Measurements from ENCODE around the gene DNAJB11.
"Not testable (repeated sequence)": the region's sequence is repeated elsewhere in the genome, so short reads cannot be mapped to it uniquely, and the experiment has no call there.

DNAJB11 gene

DNA sequence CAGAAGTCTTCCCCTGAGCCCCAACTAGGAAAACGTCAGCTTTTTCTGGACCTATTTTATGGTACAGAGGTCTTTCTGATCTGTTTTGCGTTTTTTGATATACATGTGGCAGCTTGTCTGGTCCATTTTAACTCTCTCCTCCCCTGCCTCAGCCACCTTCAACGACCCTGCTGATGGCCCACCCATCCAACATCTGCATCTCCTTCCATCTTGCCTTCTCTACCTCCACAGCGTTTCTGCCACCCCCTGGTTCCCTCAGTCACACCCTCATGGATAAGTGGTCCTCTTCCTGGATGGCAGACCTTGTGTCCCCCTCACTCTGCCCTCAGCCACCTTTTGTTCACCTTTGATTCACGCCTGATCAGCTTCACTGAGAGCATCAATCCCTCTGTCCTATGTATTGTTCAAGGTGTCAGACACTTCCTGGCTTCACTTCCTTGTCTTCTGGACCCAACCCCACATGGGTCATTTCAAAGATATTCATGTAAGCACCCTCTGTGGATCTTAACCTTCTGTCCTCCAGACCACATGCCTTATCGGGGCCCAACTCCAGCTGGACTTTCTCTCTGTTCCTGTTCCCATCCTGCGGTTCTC, 55.8 kb downstream of the DNAJB11 start:
- TF ChIP-seq, protein P1, sequence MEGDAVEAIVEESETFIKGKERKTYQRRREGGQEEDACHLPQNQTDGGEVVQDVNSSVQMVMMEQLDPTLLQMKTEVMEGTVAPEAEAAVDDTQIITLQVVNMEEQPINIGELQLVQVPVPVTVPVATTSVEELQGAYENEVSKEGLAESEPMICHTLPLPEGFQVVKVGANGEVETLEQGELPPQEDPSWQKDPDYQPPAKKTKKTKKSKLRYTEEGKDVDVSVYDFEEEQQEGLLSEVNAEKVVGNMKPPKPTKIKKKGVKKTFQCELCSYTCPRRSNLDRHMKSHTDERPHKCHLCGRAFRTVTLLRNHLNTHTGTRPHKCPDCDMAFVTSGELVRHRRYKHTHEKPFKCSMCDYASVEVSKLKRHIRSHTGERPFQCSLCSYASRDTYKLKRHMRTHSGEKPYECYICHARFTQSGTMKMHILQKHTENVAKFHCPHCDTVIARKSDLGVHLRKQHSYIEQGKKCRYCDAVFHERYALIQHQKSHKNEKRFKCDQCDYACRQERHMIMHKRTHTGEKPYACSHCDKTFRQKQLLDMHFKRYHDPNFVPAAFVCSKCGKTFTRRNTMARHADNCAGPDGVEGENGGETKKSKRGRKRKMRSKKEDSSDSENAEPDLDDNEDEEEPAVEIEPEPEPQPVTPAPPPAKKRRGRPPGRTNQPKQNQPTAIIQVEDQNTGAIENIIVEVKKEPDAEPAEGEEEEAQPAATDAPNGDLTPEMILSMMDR (IDR thresholded peaks at IDR 0.05; ENCODE audit: low read depth, low read length): no peak
- in situ Hi-C loops (cut with HindIII; ENCODE audit: low sequenced_read_pairs): no loop called here
- no peak for DNase-seq (ENCODE audit: low read depth, low spot score)
- no peak overlapping the region for H3K4me3 ChIP-seq (ENCODE audit: low read depth, low read length)

DNA sequence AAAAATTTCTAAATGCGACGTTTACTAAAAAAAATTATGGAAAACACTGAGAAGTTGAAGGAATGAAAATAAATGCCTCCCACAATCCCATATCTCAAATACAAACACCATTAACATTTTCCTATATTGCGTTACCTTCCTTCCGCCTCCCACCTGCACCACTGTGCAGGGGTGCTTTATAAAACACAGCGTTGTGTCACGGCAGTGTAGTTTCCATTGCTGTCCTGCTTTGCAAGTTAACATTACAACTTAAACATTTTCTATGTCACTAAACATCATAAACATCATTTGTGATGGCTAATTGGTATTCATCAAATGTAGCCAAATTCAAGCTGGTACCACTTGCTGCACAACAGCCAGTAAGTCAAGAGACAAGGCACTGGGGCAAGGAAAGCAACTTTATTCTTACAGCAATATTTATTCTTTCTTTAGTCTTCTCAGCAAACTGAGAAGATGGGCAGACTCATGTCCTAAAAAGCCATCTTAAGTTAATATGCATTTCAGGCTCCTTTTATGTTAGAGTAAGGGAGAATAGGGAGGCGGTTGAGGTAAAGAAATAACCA, 57.4 kb downstream of the DNAJB11 start:
- H3K4me3 ChIP-seq (ENCODE audit: low read depth, low read length): no peak overlapping the region
- in situ Hi-C loops (cut with HindIII; ENCODE audit: low sequenced_read_pairs): no loop called here
- TF ChIP-seq, protein P1 (IDR thresholded peaks at IDR 0.05; ENCODE audit: low read depth, low read length): no peak
- DNase-seq (ENCODE audit: low read depth, low spot score): no peak

DNA sequence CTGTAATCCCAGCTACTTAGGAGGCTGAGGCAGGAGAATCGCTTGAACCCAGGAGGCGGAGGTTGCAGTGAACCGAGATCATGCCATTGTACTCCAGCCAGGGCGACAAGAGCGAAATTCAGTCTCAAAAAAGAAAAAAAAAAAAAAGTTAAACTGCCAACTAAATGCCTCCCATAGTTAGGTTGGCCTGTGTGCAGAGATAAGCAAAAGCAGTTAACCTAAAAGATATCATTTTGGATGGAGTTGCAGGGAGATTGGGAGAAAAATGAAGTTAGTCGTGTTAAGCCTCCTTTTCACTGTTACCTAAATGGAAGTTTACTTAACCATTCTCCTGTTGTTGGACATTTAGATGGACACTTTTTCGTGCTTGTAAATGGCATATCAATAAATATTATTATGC, 58.2 kb downstream of the DNAJB11 start:
- TF ChIP-seq, protein P1 (IDR thresholded peaks at IDR 0.05; ENCODE audit: low read depth, low read length): no peak
- no peak overlapping the region for H3K4me3 ChIP-seq (ENCODE audit: low read depth, low read length)
- in situ Hi-C loops (cut with HindIII; ENCODE audit: low sequenced_read_pairs): no loop called here
- no peak for DNase-seq (ENCODE audit: low read depth, low spot score)

DNA sequence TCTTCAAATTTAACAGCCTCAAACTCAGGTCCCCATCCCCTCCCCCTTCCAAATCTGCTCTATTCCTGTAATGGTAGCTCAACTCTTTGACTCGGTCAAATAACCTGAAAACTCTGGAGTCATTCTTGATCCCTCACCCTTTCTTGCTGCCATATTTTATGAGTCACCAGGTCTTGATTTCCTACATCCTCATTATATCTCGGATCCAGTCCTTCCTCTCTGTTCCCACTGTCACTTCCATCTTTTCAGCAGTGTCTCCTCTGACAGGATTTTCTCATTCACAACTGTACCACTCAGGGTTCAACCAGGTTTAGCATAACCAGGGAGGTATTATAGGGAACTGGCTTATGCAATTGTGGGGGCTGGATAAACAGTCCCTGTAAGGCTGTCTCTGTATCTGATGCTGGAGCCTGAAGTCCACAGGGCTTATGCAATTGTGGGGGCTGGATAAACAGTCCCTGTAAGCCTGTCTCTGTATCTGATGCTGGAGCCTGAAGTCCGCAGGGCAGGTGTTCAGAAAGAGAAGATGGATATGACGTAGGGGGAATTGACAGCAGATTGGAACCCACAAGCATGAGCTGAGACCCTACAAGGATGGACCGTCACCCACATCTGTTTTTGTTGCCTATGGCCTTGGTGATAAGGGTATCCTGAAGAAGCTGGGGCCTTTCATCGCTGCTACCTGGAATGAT, 60.6 kb downstream of the DNAJB11 start:
- in situ Hi-C loops (cut with HindIII; ENCODE audit: low sequenced_read_pairs): no loop called here
- TF ChIP-seq, protein P1 (IDR thresholded peaks at IDR 0.05; ENCODE audit: low read depth, low read length): no peak
- DNase-seq (ENCODE audit: low read depth, low spot score): no peak
- H3K4me3 ChIP-seq (ENCODE audit: low read depth, low read length): no peak overlapping the region

DNA sequence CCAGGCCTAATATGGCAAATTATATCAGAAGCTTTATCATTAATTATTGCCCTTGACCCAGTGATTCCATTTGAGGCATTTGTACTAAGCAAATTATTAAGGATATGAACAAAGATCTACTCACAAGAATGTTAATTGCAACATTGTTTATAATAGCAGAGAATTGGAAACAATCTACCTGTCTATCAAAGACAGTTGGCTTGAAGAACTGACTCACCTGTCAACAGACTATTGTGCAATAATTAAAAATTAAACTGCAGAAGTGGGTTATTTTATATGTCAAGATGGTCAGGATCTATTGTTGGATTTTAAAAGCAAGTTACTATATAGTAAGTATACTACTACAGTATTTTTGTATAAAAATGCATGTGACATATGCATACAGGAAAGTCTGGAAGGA, 63.0 kb downstream of the DNAJB11 start:
- in situ Hi-C loops (cut with HindIII; ENCODE audit: low sequenced_read_pairs): no loop called here
- H3K4me3 ChIP-seq (ENCODE audit: low read depth, low read length): no peak overlapping the region
- TF ChIP-seq, protein P1 (IDR thresholded peaks at IDR 0.05; ENCODE audit: low read depth, low read length): no peak
- DNase-seq (ENCODE audit: low read depth, low spot score): no peak

DNA sequence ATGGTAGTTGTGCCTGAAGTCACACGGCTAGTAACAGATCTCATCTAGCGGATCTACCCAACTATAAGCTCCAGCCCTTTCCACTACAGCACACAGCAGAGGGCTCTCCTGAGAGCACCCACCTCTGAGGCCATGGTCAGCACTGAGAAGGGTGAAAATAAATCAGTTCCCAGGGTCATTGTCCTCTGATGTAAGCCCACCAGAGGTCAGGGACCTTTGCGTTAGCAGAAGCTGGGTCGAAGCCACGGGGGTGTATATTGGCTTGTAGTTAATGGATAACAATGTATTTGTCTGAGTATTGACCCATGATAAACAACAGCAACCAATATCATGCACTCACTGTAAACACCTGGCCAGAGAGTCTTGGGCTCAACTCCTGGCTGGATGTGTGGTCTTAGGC, 63.7 kb downstream of the DNAJB11 start:
- H3K4me3 ChIP-seq (ENCODE audit: low read depth, low read length); DNase-seq (ENCODE audit: low read depth, low spot score); in situ Hi-C loops (cut with HindIII; ENCODE audit: low sequenced_read_pairs): not testable (repeated sequence)

All from astrocyte of the spinal cord (primary cell).